ENCODE measurements around the gene CSTF1.
A peak's percentile ranks its signal among the peaks of the same experiment; 100 is the strongest.

Gene CSTF1

GRCh38 chr20:56429502-56429901 is 37.1 kb downstream of the CSTF1 start:
- peak; percentile 17 for DNase-seq (ENCODE audit: low spot score)

- no peak for DNase-seq (ENCODE audit: low spot score)
These were observed 37.5 kb downstream of the CSTF1 start for GRCh38 chr20:56429941-56430340.

- DNase-seq (ENCODE audit: low spot score) = no peak
These were observed 38.0 kb downstream of the CSTF1 start for GRCh38 chr20:56430461-56430860.

- DNase-seq (ENCODE audit: low spot score) = no peak
These were observed 38.5 kb downstream of the CSTF1 start for GRCh38 chr20:56430957-56431356.

- DNase-seq (ENCODE audit: low spot score) = no peak
These were observed 39.0 kb downstream of the CSTF1 start for GRCh38 chr20:56431471-56431870.

- DNase-seq (ENCODE audit: low spot score) = no peak
These were observed 40.9 kb downstream of the CSTF1 start for GRCh38 chr20:56433221-56433879.

- no peak for DNase-seq (ENCODE audit: low spot score)
These were observed 41.4 kb downstream of the CSTF1 start for GRCh38 chr20:56433880-56434255.

GRCh38 chr20:56437196-56437960 is 44.9 kb downstream of the CSTF1 start:
- no peak for DNase-seq (ENCODE audit: low spot score)

GRCh38 chr20:56438284-56438683 is 45.8 kb downstream of the CSTF1 start:
- DNase-seq (ENCODE audit: low spot score) = no peak

- DNase-seq (ENCODE audit: low spot score) = no peak
These were observed 47.4 kb downstream of the CSTF1 start for GRCh38 chr20:56439771-56440291.

- no peak for DNase-seq (ENCODE audit: low spot score)
These were observed 48.0 kb downstream of the CSTF1 start for GRCh38 chr20:56440346-56441007.

GRCh38 chr20:56442389-56443365 is 50.2 kb downstream of the CSTF1 start:
- DNase-seq (ENCODE audit: low spot score) = no peak

GRCh38 chr20:56443654-56444540 is 51.5 kb downstream of the CSTF1 start:
- DNase-seq (ENCODE audit: low spot score) = no peak

GRCh38 chr20:56445130-56445529 is 52.7 kb downstream of the CSTF1 start:
- DNase-seq (ENCODE audit: low spot score) = no peak

GRCh38 chr20:56445540-56445939 is 53.1 kb downstream of the CSTF1 start:
- DNase-seq (ENCODE audit: low spot score) = no peak

- DNase-seq (ENCODE audit: low spot score) = no peak
These were observed 54.8 kb downstream of the CSTF1 start for GRCh38 chr20:56447227-56447626.

- no peak for DNase-seq (ENCODE audit: low spot score)
These were observed 57.0 kb downstream of the CSTF1 start for GRCh38 chr20:56449459-56449858.

- DNase-seq (ENCODE audit: low spot score) = no peak
These were observed 58.8 kb downstream of the CSTF1 start for GRCh38 chr20:56451056-56451765.

GRCh38 chr20:56453352-56453751 is 60.9 kb downstream of the CSTF1 start:
- no peak for DNase-seq (ENCODE audit: low spot score)

GRCh38 chr20:56454754-56455153 is 62.3 kb downstream of the CSTF1 start:
- DNase-seq (ENCODE audit: low spot score) = no peak
